SK-N-SH treated with all-trans-retinoic acid at 6 μM for 48 hours (cell line): ENCODE measurements around the gene TMPRSS6.

ENCODE experiments used
- ATAC-seq: fragments of 200-7000 bp; cut with Tn5 transposase; 3 replicates; pipeline ENCODE4 v1.9.1; 2020; ENCODE audit warnings: mild to moderate bottlenecking, moderate library complexity
- ARNTL ChIP-seq: fragments of 450-650 bp; formaldehyde crosslinking; IDR thresholded peaks from 2 replicates; pipeline ENCODE4 v1.5.0; 2020; ENCODE audit warnings: low read depth, mild to moderate bottlenecking, moderate library complexity, borderline replicate concordance
- BACH2 ChIP-seq: fragments of 250-450 bp; sonication (Bioruptor Pico); IDR thresholded peaks from 2 replicates; pipeline ENCODE4 v1.9.0; 2021; ENCODE audit warnings: mild to moderate bottlenecking, borderline replicate concordance
- CSDC2 ChIP-seq: fragments of 250-450 bp; sonication (Bioruptor Pico); IDR thresholded peaks from 2 replicates; pipeline ENCODE4 v1.5.0; 2020; ENCODE audit warnings: mild to moderate bottlenecking, moderate library complexity
- CSRNP3 ChIP-seq: fragments of 250-450 bp; sonication (Bioruptor Pico); IDR thresholded peaks from 2 replicates; pipeline ENCODE4 v1.5.1; 2021; ENCODE audit warnings: mild to moderate bottlenecking, moderate library complexity
- ESRRG ChIP-seq: fragments of 250-450 bp; sonication (Bioruptor Pico); IDR thresholded peaks from 2 replicates; pipeline ENCODE4 v1.6.1; 2021; ENCODE audit warnings: mild to moderate bottlenecking
- GLIS3 ChIP-seq: fragments of 250-450 bp; sonication (Bioruptor Pico); IDR thresholded peaks from 2 replicates; pipeline ENCODE4 v1.5.0; 2020; ENCODE audit warnings: mild to moderate bottlenecking, moderate library complexity
- OSR1 ChIP-seq: fragments of 250-450 bp; sonication (Bioruptor Pico); IDR thresholded peaks from 2 replicates; pipeline ENCODE4 v1.8.0; 2022; ENCODE audit warnings: moderate library complexity, mild to moderate bottlenecking, inconsistent platforms
- PATZ1 ChIP-seq: fragments of 250-450 bp; sonication (Bioruptor Pico); IDR thresholded peaks from 2 replicates; pipeline ENCODE4 v1.8.0; 2020; ENCODE audit warnings: mild to moderate bottlenecking, moderate library complexity, borderline replicate concordance
- RARB ChIP-seq: fragments of 250-450 bp; sonication (Bioruptor Pico); IDR thresholded peaks from 2 replicates; pipeline ENCODE4 v1.8.0; 2021; ENCODE audit warnings: mild to moderate bottlenecking, moderate library complexity
- SNAI2 ChIP-seq: fragments of 250-450 bp; sonication (Bioruptor Pico); IDR thresholded peaks from 2 replicates; pipeline ENCODE4 v1.5.0; 2020; ENCODE audit warnings: mild to moderate bottlenecking, moderate library complexity
- TCF4 ChIP-seq: fragments of 250-450 bp; sonication (Bioruptor Pico); IDR thresholded peaks from 2 replicates; pipeline ENCODE4 v1.8.0; 2021; ENCODE audit warnings: mild to moderate bottlenecking, moderate library complexity, borderline replicate concordance
- TOX ChIP-seq: fragments of 250-450 bp; sonication (Bioruptor Pico); IDR thresholded peaks from 2 replicates; pipeline ENCODE4 v1.8.0; 2021; ENCODE audit warnings: mild to moderate bottlenecking, moderate library complexity, borderline replicate concordance
- ZC3H10 ChIP-seq: fragments of 250-450 bp; sonication (Bioruptor Pico); IDR thresholded peaks from 2 replicates; pipeline ENCODE4 v1.5.1; 2021; ENCODE audit warnings: mild to moderate bottlenecking, moderate library complexity
- ZFP3 ChIP-seq: fragments of 250-450 bp; sonication (Bioruptor Pico); IDR thresholded peaks from 2 replicates; pipeline ENCODE4 v1.5.0; 2020; ENCODE audit warnings: mild to moderate bottlenecking, moderate library complexity
- ZFP30 ChIP-seq: fragments of 450-650 bp; formaldehyde crosslinking; IDR thresholded peaks from 2 replicates; pipeline ENCODE4 v1.5.0; 2022; ENCODE audit warnings: mild to moderate bottlenecking, moderate library complexity
- ZNF565 ChIP-seq: fragments of 450-650 bp; formaldehyde crosslinking; conservative IDR thresholded peaks from 2 replicates; pipeline ENCODE4 v1.5.0; 2020; ENCODE audit warnings: low read depth, mild to moderate bottlenecking, moderate library complexity
- ZNF70 ChIP-seq: fragments of 450-650 bp; formaldehyde crosslinking; IDR thresholded peaks from 2 replicates; pipeline ENCODE4 v1.5.0; 2020; ENCODE audit warnings: mild to moderate bottlenecking, moderate library complexity
- ZNF8 ChIP-seq: fragments of 450-650 bp; formaldehyde crosslinking; IDR thresholded peaks from 2 replicates; pipeline ENCODE4 v1.5.0; 2020; ENCODE audit warnings: mild to moderate bottlenecking, moderate library complexity
- TF ChIP-seq, protein P1 (sequence below): fragments of 250-450 bp; sonication (Bioruptor Pico); IDR thresholded peaks from 2 replicates; pipeline ENCODE4 v1.5.1; 2020; ENCODE audit warnings: low read depth, mild to moderate bottlenecking, moderate library complexity
- TF ChIP-seq, protein P2 (sequence below): fragments of 250-450 bp; sonication (Bioruptor Pico); IDR thresholded peaks from 2 replicates; pipeline ENCODE4 v1.8.0; 2021; ENCODE audit warnings: low read depth, mild to moderate bottlenecking, moderate library complexity, borderline replicate concordance
- TF ChIP-seq, protein P3 (sequence below): fragments of 250-450 bp; sonication (Bioruptor Pico); IDR thresholded peaks from 2 replicates; pipeline ENCODE4 v1.5.0; 2020; ENCODE audit warnings: mild to moderate bottlenecking, moderate library complexity

Gene TMPRSS6

DNA sequence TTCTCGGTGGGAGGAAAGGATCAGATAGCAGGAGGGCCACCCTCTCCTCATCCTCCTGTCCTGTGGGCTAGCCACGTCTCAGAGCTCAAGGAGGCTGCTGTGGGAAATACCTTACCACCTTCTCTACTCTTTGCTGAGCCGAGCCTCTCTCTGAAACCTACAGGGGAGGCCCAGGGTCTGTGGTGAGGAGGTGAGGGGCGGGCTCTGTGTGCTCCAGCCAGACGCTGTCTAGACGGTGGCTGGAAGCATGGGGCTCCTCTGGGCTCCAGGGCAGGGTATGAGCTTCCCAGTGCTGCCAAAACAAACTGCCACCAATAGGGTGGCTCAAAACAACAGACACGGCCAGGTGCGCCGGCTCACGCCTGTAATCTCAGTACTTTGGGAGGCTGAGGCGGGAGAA, 5.5 kb upstream of the TMPRSS6 start:
- no peak for ATAC-seq
- TF ChIP-seq ZFP30 (CRISPR knock-in tag), result no peak
- no peak for TF ChIP-seq RARB (CRISPR knock-in tag)
- no peak for TF ChIP-seq ZNF565 (CRISPR knock-in tag)
- TF ChIP-seq ZC3H10, result no peak
- TF ChIP-seq, protein P1, sequence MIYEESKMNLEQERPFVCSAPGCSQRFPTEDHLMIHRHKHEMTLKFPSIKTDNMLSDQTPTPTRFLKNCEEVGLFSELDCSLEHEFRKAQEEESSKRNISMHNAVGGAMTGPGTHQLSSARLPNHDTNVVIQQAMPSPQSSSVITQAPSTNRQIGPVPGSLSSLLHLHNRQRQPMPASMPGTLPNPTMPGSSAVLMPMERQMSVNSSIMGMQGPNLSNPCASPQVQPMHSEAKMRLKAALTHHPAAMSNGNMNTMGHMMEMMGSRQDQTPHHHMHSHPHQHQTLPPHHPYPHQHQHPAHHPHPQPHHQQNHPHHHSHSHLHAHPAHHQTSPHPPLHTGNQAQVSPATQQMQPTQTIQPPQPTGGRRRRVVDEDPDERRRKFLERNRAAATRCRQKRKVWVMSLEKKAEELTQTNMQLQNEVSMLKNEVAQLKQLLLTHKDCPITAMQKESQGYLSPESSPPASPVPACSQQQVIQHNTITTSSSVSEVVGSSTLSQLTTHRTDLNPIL (CRISPR knock-in tag), result no peak
- TF ChIP-seq ZNF70, result no peak
- no peak for TF ChIP-seq TOX (CRISPR knock-in tag)
- no peak for TF ChIP-seq TCF4 (CRISPR knock-in tag)
- TF ChIP-seq ESRRG (CRISPR knock-in tag), result no peak
- TF ChIP-seq CSDC2 (CRISPR knock-in tag), result no peak
- TF ChIP-seq ZFP3 (CRISPR knock-in tag), result no peak

GRCh38 chr22:37113757-37114156, 4.2 kb upstream of the TMPRSS6 start:
- no peak for TF ChIP-seq GLIS3 (CRISPR knock-in tag)
- no peak for TF ChIP-seq ZFP30 (CRISPR knock-in tag)
- no peak for TF ChIP-seq PATZ1 (CRISPR knock-in tag)
- TF ChIP-seq TOX (CRISPR knock-in tag), result no peak
- no peak for TF ChIP-seq CSRNP3 (CRISPR knock-in tag)
- no peak for TF ChIP-seq OSR1 (CRISPR knock-in tag)
- no peak for TF ChIP-seq ZNF565 (CRISPR knock-in tag)
- no peak for TF ChIP-seq ZNF8 (CRISPR knock-in tag)
- TF ChIP-seq, protein P2, sequence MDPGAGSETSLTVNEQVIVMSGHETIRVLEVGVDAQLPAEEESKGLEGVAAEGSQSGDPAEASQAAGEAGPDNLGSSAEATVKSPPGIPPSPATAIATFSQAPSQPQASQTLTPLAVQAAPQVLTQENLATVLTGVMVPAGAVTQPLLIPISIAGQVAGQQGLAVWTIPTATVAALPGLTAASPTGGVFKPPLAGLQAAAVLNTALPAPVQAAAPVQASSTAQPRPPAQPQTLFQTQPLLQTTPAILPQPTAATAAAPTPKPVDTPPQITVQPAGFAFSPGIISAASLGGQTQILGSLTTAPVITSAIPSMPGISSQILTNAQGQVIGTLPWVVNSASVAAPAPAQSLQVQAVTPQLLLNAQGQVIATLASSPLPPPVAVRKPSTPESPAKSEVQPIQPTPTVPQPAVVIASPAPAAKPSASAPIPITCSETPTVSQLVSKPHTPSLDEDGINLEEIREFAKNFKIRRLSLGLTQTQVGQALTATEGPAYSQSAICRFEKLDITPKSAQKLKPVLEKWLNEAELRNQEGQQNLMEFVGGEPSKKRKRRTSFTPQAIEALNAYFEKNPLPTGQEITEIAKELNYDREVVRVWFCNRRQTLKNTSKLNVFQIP (CRISPR knock-in tag), result no peak
- no peak for TF ChIP-seq SNAI2 (CRISPR knock-in tag)
- no peak for TF ChIP-seq ZNF70
- TF ChIP-seq ESRRG (CRISPR knock-in tag), result no peak
- TF ChIP-seq TCF4 (CRISPR knock-in tag), result no peak
- TF ChIP-seq ARNTL (CRISPR knock-in tag), result no peak
- TF ChIP-seq, protein P3, sequence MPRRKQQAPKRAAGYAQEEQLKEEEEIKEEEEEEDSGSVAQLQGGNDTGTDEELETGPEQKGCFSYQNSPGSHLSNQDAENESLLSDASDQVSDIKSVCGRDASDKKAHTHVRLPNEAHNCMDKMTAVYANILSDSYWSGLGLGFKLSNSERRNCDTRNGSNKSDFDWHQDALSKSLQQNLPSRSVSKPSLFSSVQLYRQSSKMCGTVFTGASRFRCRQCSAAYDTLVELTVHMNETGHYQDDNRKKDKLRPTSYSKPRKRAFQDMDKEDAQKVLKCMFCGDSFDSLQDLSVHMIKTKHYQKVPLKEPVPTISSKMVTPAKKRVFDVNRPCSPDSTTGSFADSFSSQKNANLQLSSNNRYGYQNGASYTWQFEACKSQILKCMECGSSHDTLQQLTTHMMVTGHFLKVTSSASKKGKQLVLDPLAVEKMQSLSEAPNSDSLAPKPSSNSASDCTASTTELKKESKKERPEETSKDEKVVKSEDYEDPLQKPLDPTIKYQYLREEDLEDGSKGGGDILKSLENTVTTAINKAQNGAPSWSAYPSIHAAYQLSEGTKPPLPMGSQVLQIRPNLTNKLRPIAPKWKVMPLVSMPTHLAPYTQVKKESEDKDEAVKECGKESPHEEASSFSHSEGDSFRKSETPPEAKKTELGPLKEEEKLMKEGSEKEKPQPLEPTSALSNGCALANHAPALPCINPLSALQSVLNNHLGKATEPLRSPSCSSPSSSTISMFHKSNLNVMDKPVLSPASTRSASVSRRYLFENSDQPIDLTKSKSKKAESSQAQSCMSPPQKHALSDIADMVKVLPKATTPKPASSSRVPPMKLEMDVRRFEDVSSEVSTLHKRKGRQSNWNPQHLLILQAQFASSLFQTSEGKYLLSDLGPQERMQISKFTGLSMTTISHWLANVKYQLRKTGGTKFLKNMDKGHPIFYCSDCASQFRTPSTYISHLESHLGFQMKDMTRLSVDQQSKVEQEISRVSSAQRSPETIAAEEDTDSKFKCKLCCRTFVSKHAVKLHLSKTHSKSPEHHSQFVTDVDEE (CRISPR knock-in tag), result no peak
- no peak for TF ChIP-seq BACH2 (CRISPR knock-in tag)
- no peak for ATAC-seq

DNA sequence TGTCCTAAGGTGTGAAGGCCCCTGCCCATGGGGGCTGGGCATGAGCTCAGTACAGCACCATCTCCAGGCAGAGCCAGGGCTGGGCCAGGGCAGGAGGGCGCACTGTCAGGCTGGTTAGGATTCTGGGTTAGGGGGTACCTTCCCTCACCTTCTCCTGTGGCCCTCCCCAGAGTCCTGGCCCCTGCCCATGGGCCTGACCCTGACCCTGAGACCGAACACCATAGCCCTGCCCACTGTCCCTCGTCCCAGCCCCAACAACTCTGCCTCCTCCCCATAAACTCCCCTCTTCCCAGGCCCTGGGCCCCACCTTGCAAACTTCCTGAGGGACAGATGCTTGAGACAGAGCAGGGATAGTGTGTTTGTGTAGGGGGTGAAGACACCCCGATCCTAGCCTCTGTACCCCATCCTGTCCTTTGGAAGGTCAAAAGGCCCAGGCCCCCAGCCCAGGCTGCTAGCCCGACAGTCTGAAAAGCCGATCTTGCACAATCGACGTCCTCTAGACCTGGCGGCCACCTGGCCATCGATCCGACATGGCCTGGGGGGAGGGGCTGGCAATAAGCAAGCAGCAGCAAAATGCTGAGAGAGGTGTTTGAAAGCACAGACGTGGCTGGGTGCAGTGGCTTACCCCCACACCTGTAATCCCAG, 2.7 kb upstream of the TMPRSS6 start:
- no peak for ATAC-seq
- TF ChIP-seq BACH2 (CRISPR knock-in tag) (no peak), TOX (CRISPR knock-in tag) (no peak)
